Activated CD4-positive, alpha-beta memory T cell treated with anti-CD3 and anti-CD28 coated beads, Interleukin-2, amount 10 ng/mL, durations not matched to agents 7 days and 5 days (primary cell): Measurements from ENCODE around the gene GID4. TPM values are rescaled to one million over a fixed set of nuclear protein-coding genes. Genes with fewer than 3 reads are reported as not detected.

Source experiments
- CTCF ChIA-PET: fragments of 350-600 bp; sonication (Branson Sonifier 250); formaldehyde crosslinking; loops from one replicate; lab custom pipeline; 2021; ENCODE audit warnings: antibody characterized with exemption, inconsistent platforms; lab: Charles Lee
- POLR2A ChIA-PET: fragments of 350-600 bp; sonication (Branson Sonifier 250); formaldehyde crosslinking; loops from one replicate; lab custom pipeline; 2021; ENCODE audit warnings: antibody characterized with exemption; lab: Charles Lee
- DNase-seq: peaks from one replicate; pipeline ENCODE4 v3.0.0-alpha.2; 2020
- H3K27ac Mint-ChIP-seq: one replicate; pipeline ENCODE4 v1.8.0; 2021; ENCODE audit warnings: mild to moderate bottlenecking, mixed read lengths
- H3K27me3 Mint-ChIP-seq: one replicate; pipeline ENCODE4 v1.8.0; 2021; ENCODE audit warnings: mixed read lengths
- H3K36me3 Mint-ChIP-seq: one replicate; pipeline ENCODE4 v1.8.0; 2021; ENCODE audit warnings: low read depth, mixed read lengths
- H3K4me1 Mint-ChIP-seq: one replicate; pipeline ENCODE4 v1.8.0; 2021; ENCODE audit warnings: mixed read lengths
- H3K4me3 Mint-ChIP-seq: one replicate; pipeline ENCODE4 v1.8.0; 2021; ENCODE audit warnings: mild to moderate bottlenecking, mixed read lengths
- H3K9me3 Mint-ChIP-seq: one replicate; pipeline ENCODE4 v1.8.0; 2021; ENCODE audit warnings: mixed read lengths
- total RNA-seq, 2 experiments: library from RNA; stranded (reverse); gene quantifications; one replicate each; pipeline ENCODE4 v1.2.3, GENCODE V29; 2021

Gene GID4
- total RNA-seq, 2 experiments from 2014 or later = 9.3 to 10.2 TPM

DNA sequence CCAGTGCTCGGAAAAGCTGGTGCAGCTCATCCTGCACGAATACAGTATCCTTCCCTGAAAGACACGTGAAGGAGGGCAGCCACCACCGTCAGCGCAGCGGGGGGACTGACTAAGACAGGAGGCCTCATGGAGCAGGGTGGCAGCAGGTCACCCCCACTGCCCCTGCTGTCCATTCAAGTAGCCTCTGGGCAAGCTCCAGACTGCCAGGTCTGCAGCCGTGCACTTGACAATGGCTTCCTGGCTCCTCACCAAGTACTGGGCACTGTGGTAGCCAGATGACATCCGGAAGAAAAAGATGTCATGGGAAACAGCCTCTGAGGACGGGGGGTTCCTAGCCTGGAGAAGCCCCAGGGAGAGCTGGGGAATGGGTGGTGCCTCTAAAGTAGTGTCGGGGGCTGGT lies 61.4 kb downstream of the GID4 start:
- no peak for DNase-seq
- ChIA-PET CTCF (no interaction called here), POLR2A (interaction anchor here (2.1 kb wide), 1 partner anchor 12 kb away, joined by 6 read pairs; the partner anchor contains the start of gene DRG2)
- Mint-ChIP-seq H3K9me3 (no peaks in the 10 kb centered on the region), H3K27me3 (no peaks in the 10 kb centered on the region), H3K4me3 (no peak overlapping the region), H3K36me3 (peaks cover 17% of the 10 kb centered on the region), H3K4me1 (peaks cover 3% of the 10 kb centered on the region), H3K27ac (no peak overlapping the region)

DNA sequence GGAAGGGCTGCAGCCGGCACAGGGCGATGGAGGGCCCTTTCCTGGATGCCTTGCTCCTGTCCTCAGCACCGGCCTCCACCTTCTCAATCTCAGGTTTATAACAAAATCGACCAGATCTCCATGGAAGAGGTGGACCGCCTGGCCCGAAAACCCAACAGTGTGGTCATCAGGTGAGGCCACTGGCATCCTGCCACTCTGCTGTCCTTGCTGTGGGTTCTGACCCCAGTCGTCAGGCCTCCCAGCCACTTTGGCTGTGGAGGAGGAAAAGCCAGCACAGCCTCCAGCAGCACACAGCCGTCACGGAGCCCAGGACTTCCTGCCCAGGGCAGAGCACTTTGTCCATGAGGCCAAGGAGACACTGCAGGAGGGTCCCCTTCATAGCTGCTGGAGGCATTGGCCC lies 62.6 kb downstream of the GID4 start:
- CTCF ChIA-PET = no interaction called here
- POLR2A ChIA-PET = interaction anchor here (2.1 kb wide), 1 partner anchor 13 kb away, joined by 6 read pairs; the partner anchor contains the start of gene DRG2
- peaks cover 6% of the 10 kb centered on the region for H3K36me3 Mint-ChIP-seq
- H3K27me3 Mint-ChIP-seq = no peaks in the 10 kb centered on the region
- no peaks in the 10 kb centered on the region for H3K9me3 Mint-ChIP-seq
- no peak for DNase-seq
- H3K4me3 Mint-ChIP-seq = no peak overlapping the region
- no peak overlapping the region for H3K27ac Mint-ChIP-seq
- no peaks in the 10 kb centered on the region for H3K4me1 Mint-ChIP-seq

DNA sequence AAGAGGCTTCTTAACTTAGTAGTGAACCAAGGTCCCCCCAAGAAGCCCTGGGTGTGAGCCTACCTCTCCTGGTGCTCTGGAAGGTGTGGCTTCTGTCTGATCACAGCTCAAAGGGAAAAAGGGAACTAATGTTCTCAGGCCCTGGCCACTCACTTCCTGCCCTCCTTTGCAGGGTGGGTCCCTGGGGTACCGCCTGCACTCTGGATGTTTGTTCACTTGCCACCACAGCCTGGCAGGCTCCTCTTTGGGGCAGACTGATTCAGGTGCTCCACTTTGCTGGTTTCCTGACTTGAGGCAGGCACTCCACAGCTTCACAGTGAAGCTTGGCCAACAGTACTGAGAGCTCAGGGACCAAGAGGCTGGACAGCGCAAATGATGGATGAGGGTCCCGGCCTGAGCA lies 63.4 kb downstream of the GID4 start:
- Mint-ChIP-seq H3K4me1 (no peaks in the 10 kb centered on the region), H3K27ac (no peak overlapping the region), H3K4me3 (no peak overlapping the region), H3K36me3 (peaks cover 9% of the 10 kb centered on the region), H3K9me3 (no peaks in the 10 kb centered on the region), H3K27me3 (no peaks in the 10 kb centered on the region)
- POLR2A ChIA-PET = no interaction called here
- no peak for DNase-seq
- CTCF ChIA-PET = no interaction called here

DNA sequence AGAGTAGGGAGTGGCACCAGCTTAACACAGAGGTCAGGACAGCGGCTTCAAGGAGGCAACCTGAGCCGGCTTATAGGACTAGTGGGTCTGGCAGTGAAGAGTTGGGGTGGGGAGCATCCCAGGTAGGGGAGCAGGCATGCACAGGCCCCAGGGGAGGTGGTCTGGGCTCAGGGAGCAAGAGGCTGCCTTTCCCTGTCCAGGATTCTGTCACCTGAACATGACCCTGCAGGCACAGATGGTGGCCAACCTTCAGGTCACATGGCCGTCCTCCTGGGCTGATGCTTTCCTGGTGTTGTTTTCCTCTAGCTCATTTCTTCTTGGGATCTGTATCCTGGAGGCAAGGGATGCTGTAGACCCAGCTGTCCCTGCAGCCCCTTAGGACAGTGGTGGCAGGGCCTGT lies 65.8 kb downstream of the GID4 start:
- DNase-seq = no peak
- Mint-ChIP-seq H3K4me3 (no peak overlapping the region), H3K36me3 (peaks cover 9% of the 10 kb centered on the region), H3K27ac (no peak overlapping the region), H3K27me3 (no peaks in the 10 kb centered on the region), H3K4me1 (no peaks in the 10 kb centered on the region), H3K9me3 (no peaks in the 10 kb centered on the region)
- POLR2A ChIA-PET = no interaction called here
- CTCF ChIA-PET = no interaction called here

DNA sequence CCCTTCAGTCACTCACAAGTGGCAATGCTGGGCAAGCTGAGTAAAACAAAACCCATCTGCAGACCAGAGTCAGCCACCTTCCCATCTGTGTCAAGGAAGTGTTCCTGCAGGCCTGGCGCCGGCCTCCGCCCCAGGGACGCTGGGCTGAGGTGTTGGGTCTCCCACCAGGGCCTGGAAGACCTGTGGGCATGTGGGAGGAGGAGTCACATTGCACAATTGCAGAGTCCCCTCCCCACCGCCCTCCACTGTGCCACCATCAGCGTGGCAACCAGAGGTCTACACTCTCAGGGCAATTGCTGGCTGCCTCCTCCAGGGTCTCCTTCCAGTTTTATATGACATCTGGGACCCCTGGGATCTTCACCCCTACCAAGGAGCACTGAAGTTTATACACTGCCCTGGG lies 66.4 kb downstream of the GID4 start:
- H3K9me3 Mint-ChIP-seq = no peaks in the 10 kb centered on the region
- H3K4me1 Mint-ChIP-seq = no peaks in the 10 kb centered on the region

DNA sequence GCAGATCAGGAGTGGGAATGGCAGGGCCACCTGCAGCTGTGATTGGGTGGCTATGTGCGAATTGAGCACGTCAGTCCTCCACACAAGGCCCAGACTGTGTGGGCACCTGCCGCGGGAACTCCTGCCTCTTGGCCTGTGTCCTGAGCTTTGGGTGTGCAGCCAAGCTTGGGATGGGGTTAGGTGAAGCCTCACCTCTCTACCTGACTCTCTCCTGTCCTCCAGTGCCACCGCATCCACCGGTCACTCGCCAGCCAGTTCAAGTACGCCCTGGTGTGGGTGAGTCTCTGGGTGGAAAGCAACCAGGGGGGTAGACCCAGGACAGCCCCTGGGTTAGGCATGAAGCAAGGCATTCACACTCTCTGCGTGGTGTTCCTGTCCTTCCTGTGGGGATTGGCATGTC lies 67.0 kb downstream of the GID4 start:
- DNase-seq = no peak
- ChIA-PET CTCF (no interaction called here), POLR2A (no interaction called here)
- Mint-ChIP-seq H3K27ac (no peak overlapping the region), H3K36me3 (peaks cover 7% of the 10 kb centered on the region), H3K4me1 (no peaks in the 10 kb centered on the region), H3K27me3 (no peaks in the 10 kb centered on the region), H3K4me3 (no peak overlapping the region), H3K9me3 (no peaks in the 10 kb centered on the region)

More for the DNA sequence above, 66.4 kb downstream of the GID4 start:
- H3K27me3 Mint-ChIP-seq = no peaks in the 10 kb centered on the region
- H3K27ac Mint-ChIP-seq = no peak overlapping the region
- CTCF ChIA-PET = no interaction called here
- no peak overlapping the region for H3K4me3 Mint-ChIP-seq
- DNase-seq = no peak
- POLR2A ChIA-PET = no interaction called here
- peaks cover 7% of the 10 kb centered on the region for H3K36me3 Mint-ChIP-seq

DNA sequence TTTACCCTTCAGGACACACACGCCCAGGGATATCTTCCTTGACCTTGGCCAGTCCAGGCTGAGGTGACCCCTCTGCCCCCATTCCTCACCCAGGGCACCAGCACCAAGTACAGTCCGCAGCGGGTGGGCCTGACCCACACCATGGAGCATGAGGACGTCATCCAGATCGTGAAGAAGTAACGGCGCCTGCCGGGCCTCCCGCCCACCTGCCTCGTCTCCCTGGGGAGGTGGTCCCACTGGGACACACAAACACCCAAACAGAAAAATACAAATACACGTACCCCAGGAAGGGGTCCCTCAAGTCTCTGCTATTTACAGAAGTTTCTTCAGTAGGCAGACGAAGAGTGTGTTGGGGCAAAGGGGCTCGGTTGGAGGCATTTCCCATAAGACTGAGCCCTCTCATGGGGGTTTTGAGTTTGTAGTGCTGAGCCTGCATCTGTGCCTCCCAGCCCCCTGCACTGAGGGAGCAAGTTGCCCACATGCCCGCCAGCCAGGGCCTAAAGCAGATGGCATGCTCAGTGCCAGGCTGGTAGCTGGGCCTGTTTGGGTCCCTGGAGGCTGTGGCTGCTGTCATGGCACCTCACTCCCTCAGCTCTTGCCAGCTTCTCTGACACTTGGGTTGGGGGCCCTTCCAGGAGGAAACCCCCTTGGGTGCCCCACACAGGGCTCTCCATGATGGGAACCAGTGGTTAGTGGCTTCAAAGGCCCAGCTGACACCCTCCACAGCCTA lies 68.0 kb downstream of the GID4 start:
- no peak for DNase-seq
- POLR2A ChIA-PET = no interaction called here
- Mint-ChIP-seq H3K4me1 (no peaks in the 10 kb centered on the region), H3K27ac (no peak overlapping the region), H3K9me3 (no peaks in the 10 kb centered on the region), H3K4me3 (no peak overlapping the region), H3K27me3 (no peaks in the 10 kb centered on the region), H3K36me3 (peaks cover 7% of the 10 kb centered on the region)
- CTCF ChIA-PET = no interaction called here

DNA sequence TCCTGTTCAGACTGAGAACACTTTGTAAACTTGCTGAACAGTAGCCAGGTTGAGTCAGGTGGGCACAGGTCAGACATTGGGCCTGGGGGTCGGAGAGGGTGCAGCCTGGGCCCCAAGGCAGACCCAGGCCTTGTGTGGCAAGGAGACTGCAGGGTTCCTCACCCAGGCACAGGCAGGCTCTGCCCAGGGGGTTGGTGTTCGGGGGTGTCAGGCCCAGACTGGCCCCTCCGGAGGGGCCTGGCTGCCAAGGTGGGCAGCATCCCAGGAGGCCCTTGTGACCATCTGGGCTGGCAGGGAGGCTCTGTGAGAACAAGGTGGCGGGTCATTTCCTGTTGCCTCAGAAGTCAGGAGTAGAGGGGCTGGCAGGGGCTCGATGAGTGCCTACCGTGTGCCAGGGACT lies 68.8 kb downstream of the GID4 start:
- H3K4me3 Mint-ChIP-seq = no peak overlapping the region
- no peaks in the 10 kb centered on the region for H3K4me1 Mint-ChIP-seq

DNA sequence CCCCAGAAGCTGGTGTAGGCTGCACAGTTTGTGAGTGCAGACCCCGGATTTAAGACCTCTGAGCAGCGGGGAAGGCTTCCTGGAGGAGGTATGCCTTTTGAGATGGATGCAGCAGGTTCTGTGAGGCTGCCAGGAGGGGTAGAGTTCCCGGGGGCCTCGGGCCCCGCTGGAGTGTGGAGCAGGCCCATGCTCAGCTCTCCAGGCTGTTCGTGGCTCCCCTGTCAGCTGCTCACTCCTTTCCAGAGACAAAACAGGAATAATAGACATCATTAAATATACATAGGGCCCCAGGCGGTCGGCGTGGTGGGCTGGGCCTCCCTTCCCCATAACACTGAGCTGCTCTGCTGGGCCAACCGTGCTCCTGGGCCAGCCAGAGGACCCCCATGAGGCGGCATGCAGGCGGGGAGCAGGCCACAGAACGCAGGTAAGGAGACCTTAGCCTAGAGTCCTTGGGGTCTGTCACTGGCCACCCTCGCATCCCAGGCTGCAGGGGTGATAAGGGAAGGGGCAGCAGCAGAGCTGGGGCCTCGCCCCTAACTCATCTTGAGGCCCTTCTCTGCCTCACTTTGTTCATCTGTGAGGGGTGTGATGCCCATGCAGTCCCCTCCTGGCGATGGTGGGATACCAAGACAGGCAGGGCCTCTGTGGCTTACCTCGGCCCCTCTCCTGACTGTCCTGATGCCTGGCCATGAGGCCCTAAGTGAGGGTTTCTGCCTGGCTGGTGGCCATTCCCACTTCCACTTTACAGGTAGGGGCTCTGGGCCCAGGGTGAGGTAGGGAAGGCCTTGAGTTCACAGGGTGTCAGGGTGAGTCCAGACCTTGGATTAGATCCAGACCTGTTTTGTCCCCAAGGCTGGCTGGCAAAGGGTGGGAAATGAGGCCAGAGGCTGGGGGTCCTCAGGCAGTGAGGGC lies 69.4 kb downstream of the GID4 start, which contains the start of gene MYO15A:
MYO15A (plus strand) TSS at position 356 of the 912 bp plus-strand sequence. CDS start 10,045 bp downstream, outside the sequence.
- Mint-ChIP-seq H3K4me1 (peaks cover under 1% of the 10 kb centered on the region), H3K27me3 (no peaks in the 10 kb centered on the region), H3K27ac (no peak within 1 kb of the TSS), H3K4me3 (no peak within 1 kb of the TSS), H3K9me3 (no peaks in the 10 kb centered on the region), H3K36me3 (peaks cover 4% of the 10 kb centered on the region)
- CTCF ChIA-PET = no interaction called here
- POLR2A ChIA-PET = interaction anchor here (0.5 kb wide), 1 partner anchor 286 kb away, joined by 3 read pairs; no protein-coding TSS in a partner anchor
- DNase-seq = no peak

More for the DNA sequence above, 68.8 kb downstream of the GID4 start:
- no peak overlapping the region for H3K27ac Mint-ChIP-seq
- H3K36me3 Mint-ChIP-seq = peaks cover 7% of the 10 kb centered on the region
- no peak for DNase-seq
- ChIA-PET POLR2A (interaction anchor here (0.5 kb wide), 1 partner anchor 285 kb away, joined by 3 read pairs; no protein-coding TSS in a partner anchor), CTCF (no interaction called here)
- no peaks in the 10 kb centered on the region for H3K27me3 Mint-ChIP-seq
- H3K9me3 Mint-ChIP-seq = no peaks in the 10 kb centered on the region

DNA sequence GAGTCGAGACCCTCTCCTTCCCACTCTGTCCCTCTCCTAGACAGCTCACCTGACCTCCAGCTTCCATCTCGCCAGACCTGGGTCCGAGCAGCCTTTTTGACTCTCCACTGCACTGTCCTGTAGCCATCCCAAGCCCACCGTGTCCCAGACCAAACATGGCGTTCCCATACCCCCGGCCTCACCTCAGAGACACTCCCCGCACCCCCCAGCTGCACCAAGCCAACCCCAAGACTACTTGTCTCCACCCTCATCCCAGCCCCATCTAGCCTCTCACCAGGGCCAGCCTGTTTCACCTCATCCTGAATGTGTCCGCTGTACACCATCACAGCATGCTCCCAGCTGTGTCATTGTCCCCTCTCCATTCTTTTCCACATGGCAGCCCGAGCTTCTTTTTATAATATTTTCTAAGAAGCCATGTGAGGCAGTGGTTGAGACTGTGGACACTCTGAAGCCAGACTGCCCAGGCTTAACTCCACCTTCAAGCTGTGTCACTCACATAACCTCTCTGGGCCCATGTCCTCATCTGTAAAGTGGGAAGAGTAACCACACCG lies 70.8 kb downstream of the GID4 start:
- DNase-seq = no peak
- ChIA-PET CTCF (no interaction called here), POLR2A (interaction anchor here (1.1 to 1.4 kb wide), 3 partner anchors 21 to 72 kb away, joined by 3 to 4 read pairs (median 3); no protein-coding TSS in a partner anchor)
- Mint-ChIP-seq H3K9me3 (no peaks in the 10 kb centered on the region), H3K36me3 (peaks cover 4% of the 10 kb centered on the region), H3K4me1 (peaks cover 2% of the 10 kb centered on the region), H3K4me3 (no peak overlapping the region), H3K27me3 (no peaks in the 10 kb centered on the region), H3K27ac (no peak overlapping the region)

DNA sequence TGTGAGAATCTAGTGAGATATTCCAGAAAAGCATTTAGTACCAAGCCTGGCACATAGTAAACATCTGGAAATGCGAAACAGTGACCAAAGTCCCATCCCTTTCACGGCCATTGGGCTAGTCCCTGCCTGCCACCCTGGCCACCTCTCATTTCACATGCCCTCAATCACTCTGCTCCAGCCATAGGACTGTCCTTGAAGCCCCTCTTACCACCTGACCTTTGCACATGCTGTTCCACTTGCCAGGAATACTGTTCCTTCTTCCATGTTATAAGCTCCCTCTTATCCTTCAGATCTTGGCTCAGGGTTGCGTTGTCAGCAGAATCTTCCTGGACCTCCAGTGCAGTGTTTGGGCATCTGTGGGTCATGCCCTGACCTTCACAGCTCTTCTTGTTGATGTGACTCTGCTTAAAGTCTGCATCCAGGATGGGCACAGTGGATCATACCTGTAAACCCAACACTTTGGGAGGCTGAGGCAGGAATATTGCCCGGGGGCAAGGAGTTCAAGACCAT lies 71.5 kb downstream of the GID4 start:
- DNase-seq = no peak
- Mint-ChIP-seq H3K27me3 (no peaks in the 10 kb centered on the region), H3K9me3 (no peaks in the 10 kb centered on the region), H3K36me3 (peaks cover 4% of the 10 kb centered on the region), H3K4me3 (no peak overlapping the region), H3K4me1 (peaks cover 2% of the 10 kb centered on the region), H3K27ac (no peak overlapping the region)
- POLR2A ChIA-PET = interaction anchor here (1.2 to 1.4 kb wide), 2 partner anchors 41 to 71 kb away, joined by 3 read pairs; no protein-coding TSS in a partner anchor
- CTCF ChIA-PET = no interaction called here

DNA sequence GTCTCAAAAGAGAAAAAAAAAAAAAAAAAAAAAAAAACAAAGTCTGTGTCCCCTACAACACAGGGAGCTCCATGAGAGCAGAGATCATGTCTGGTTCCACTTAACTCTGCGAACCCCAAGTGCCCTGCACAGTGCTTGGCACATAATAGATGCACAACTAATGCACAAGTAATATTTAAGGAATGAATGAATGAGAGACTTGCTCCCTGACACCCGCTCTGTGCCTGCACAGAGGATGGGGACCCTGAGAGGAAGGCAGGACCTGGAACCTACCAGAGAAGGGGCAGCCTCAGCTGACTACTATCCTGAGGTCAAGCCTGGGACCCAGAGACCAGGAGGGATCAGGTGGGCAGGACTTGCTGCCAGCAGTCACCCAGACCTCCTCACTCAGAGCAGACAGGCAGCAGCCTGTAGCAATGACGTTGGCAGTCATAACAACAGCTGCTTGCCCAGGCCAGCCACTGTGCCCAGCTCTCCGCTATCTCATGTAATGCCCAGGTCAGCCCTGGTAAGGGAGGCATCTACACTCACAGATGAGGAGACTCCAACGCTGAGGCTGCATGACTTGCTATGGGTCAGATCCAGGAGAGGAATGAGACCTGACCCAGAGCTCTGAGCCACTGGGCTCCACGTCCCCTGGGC lies 72.2 kb downstream of the GID4 start:
- POLR2A ChIA-PET = interaction anchor here (0.6 to 1.4 kb wide), 3 partner anchors 41 to 169 kb away, joined by 3 read pairs; no protein-coding TSS in a partner anchor
- no peak overlapping the region for H3K27ac Mint-ChIP-seq

More for the DNA sequence above, 72.2 kb downstream of the GID4 start:
- no peaks in the 10 kb centered on the region for H3K9me3 Mint-ChIP-seq
- no peaks in the 10 kb centered on the region for H3K27me3 Mint-ChIP-seq
- H3K36me3 Mint-ChIP-seq = peaks cover 4% of the 10 kb centered on the region
- H3K4me1 Mint-ChIP-seq = peaks cover 2% of the 10 kb centered on the region
- DNase-seq = no peak
- no peak overlapping the region for H3K4me3 Mint-ChIP-seq
- CTCF ChIA-PET = no interaction called here
